HG02623 (cell line): Measurements from ENCODE around the gene SDHA.
"Not testable (repeated sequence)": the region's sequence is repeated elsewhere in the genome, so short reads cannot be mapped to it uniquely, and the experiment has no call there.

Experiments
- ATAC-seq: cut with Tn5 transposase; IDR thresholded peaks from one replicate; pipeline ENCODE4 v1.9.1; 2021; ENCODE audit warnings: moderate library complexity; ENCODE audit not compliant: unreplicated experiment

The SDHA gene

DNA sequence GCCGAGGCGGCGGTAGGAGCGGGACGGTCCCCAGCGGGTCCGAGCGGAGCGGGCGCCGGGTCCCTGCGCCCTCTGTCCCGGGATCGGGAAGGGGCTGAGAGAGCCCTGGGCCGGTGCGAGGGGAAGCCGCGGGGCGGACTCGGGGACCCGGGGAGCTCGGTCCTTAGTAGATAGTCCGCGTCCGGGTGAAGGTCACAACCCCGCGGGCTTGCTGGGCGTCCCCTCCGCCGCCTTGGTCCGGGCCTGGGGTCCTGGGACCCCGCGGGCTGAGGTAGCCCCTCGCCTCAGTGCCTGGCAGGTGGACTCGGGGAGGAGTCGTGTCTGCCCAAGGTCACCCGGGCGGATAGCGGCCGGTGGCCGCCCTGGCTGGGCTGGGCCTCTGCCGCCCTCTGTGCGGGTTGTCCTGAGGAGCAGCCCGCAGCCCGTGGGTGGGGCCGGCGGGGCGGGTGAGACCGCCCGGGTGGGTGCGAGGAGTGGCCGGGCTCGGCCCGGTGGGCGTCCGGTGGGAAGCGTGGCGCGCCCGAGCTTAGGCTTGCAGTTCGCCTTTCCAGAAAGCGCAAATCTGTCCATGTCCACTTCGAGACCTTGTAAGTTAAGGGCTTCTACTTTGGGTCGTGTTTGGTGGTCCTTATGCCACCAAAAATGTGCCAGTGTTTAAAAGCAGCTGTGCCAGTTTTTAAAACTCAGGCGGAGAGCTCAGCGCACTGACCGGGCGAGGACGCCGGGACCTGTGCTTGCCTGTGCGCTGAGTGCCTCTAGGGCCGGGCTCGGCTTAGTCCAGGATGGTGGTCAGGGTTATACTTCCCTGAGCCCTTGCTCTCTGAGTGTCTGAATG lies 554 bp downstream of the SDHA start:
- ATAC-seq, result peak; percentile 19

GRCh38 chr5:219460-219863 lies 1.3 kb downstream of the SDHA start:
- ATAC-seq, result no peak

- no peak for ATAC-seq
Measured at GRCh38 chr5:219991-220390, 1.9 kb downstream of the SDHA start.

DNA sequence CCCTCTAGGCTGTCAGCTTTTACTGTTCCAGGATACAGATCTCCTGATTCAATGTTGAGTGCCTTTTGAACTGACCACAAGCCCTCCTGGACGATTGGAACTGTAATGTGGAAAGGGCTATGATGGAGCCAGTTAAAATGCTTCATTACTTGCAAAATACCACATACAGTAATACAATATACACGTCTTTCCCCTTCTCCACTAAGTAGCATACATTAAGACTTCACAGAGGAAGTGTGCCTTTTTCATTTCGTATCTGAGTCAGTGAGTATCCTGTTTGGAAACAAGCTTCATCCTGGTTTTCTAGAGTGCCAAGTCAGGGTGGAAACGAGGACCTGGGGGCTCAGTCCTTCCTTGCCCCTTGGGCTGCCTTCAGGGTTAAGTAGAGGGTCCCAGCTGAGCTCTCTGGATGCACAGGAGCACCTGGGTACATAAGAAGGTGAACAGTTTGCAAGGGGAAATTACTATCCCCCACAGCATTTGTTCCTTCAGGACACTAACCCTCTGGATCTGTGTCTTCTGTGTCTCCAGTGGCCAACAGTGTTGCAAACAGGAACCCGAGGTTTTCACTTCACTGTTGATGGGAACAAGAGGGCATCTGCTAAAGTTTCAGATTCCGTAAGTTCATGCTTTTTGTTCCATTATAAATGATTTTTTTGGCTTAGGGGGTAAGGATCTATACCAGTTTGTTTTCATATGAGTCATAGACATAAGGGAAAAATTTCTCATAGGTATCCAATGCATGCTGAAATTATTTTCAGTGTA lies 5.0 kb downstream of the SDHA start:
- ATAC-seq, result not testable (repeated sequence)

DNA sequence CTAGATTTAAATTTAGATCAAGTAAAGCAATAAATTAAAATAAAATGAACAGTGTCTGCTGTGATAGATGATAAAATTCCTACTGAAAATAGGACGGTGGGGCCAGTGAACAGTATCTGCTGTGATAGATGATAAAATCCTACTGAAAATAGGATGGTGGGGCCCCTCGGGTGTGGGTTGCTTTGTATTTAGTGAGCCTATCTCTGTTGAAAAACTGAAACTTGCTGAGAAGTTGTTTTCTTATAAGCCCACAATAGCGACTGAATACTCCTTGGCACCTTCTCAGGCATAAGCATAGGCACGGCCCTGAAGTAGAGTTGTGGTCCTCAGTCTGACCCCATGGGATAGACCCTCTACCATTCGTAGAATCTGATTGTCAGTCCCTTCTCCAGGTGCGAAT lies 5.7 kb downstream of the SDHA start:
- ATAC-seq, result no peak

GRCh38 chr5:225334-225733 lies 7.2 kb downstream of the SDHA start:
- no peak for ATAC-seq

- ATAC-seq, result not testable (repeated sequence)
Measured at GRCh38 chr5:227375-227774, 9.3 kb downstream of the SDHA start.

GRCh38 chr5:228886-229285 lies 10.8 kb downstream of the SDHA start:
- ATAC-seq, result no peak

DNA sequence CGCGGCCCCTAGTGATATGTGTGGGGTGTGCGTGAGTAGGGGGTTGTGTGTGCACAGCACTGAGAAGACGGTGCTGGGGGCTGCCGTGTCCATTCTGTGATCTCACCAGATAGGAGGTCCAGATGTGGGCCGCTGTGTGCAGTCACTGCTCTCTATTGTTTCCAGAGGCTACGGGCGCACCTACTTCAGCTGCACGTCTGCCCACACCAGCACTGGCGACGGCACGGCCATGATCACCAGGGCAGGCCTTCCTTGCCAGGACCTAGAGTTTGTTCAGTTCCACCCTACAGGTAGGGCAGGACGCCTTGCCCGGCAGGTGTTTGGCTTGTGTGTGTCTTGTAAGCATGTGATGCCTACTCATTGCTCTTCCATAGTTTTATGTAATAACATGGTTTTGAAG lies 12.6 kb downstream of the SDHA start:
- ATAC-seq, result no peak

- no peak for ATAC-seq
Measured at GRCh38 chr5:231661-232060, 13.5 kb downstream of the SDHA start.

DNA sequence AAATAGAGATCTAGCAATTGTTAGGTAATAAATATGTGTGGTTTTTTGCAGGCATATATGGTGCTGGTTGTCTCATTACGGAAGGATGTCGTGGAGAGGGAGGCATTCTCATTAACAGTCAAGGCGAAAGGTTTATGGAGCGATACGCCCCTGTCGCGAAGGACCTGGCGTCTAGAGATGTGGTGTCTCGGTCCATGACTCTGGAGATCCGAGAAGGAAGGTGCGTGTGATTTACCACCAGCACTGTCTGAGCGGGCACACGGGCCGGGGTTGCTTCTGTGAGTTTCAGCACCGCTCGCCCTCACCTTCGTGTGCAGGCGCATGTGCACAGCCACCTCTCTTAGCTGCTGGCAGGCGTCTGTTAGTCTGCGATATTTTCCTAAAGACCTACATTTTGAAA lies 15.3 kb downstream of the SDHA start:
- not testable (repeated sequence) for ATAC-seq

- no peak for ATAC-seq
Measured at GRCh38 chr5:234450-234849, 16.3 kb downstream of the SDHA start.

- not testable (repeated sequence) for ATAC-seq
Measured at GRCh38 chr5:235527-235926, 17.4 kb downstream of the SDHA start.

DNA sequence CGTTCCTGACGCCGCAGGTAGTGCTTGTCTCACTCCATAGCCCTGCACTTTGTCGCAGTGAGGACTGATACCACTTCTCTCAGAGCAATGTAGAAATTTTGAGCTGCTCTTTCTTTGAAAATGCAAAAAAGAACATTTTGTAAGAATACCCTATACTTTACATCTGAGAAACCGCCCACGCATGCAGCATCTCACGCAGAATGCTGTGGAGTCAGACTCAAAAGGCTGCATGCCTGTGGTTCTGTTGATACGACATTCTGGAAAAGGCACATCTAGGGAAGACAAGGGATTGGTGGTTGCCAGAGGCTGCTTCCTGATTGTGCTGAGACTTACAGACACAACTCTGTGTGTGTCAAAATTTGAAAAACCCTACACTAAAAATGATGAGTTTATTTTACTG lies 19.8 kb downstream of the SDHA start:
- ATAC-seq, result not testable (repeated sequence)

DNA sequence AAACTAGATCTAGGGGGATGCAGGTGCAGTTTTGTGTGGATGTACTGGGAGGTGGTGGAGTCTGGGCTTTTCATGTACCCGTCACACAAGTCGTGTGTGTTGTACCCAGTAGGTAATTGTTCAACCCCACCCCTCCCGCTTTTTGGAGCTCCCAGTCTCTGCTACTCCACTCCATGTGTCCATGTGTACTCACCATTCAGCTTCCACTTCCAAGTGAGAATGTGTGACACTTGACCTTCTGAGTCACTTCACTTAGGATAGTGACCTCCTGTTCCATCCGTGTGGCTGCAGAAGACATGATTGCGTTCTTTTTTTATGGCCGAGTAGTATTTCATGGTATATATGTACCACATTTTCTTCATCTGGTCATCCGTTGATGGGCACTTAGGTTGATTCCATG lies 22.4 kb downstream of the SDHA start:
- not testable (repeated sequence) for ATAC-seq

- not testable (repeated sequence) for ATAC-seq
Measured at GRCh38 chr5:241045-241669, 23.0 kb downstream of the SDHA start.

- not testable (repeated sequence) for ATAC-seq
Measured at GRCh38 chr5:243683-244367, 25.7 kb downstream of the SDHA start.

DNA sequence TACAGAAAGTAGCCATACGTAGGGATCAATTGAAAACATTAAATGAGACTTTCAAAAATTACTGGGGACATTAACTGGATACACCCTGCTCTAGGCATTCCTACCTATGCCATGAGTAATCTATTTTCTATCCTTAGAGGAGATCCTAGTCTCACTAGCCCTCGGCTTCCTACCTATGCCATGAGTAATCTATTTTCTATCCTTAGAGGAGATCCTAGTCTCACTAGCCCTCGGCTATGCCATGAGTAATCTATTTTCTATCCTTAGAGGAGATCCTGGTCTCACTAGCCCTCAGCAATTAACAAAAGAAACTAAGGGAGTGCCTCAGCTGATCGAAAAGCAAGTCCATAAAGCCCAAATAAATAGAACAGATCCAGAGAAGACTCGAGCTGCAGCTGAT lies 27.6 kb downstream of the SDHA start:
- ATAC-seq, result not testable (repeated sequence)

- ATAC-seq, result not testable (repeated sequence)
Measured at GRCh38 chr5:250396-250795, 32.3 kb downstream of the SDHA start.

- not testable (repeated sequence) for ATAC-seq
Measured at GRCh38 chr5:251016-251415, 32.9 kb downstream of the SDHA start.

DNA sequence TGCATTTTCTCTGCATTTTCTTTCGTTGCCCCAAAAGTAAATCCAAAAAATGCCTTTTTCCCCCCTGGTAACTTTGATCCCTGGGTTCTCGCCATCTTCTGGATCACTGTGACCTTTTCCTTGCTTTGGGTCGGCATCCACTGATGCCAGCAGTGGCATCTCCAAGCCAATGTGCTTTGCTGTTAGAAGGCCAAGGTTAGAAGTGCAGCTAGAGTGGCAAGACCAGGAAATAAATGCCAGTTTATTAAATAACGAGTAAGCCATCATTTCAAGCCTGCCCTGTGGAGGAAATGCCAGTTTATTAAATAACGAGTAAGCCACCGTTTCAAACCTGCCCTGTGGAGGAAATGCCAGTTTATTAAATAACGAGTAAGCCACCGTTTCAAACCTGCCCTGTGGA lies 33.4 kb downstream of the SDHA start:
- ATAC-seq, result not testable (repeated sequence)
